Stimulated activated naive B cell treated with anti-CD40 and anti-IgM and Interleukin-4, amounts not matched to agents 10 μg/mL and 1 μg/mL and 100 μg/mL, for 72 hours (primary cell): ENCODE data around the gene ABCA6.
A peak's percentile ranks its signal among the peaks of the same experiment; 100 is the strongest.

ENCODE experiments used
- ATAC-seq, 2 donors: fragments of 150-1000 bp; cut with Tn5 transposase; replicated peaks; 2 replicates each; pipeline ENCODE4 v1.10.0; 2021; ENCODE audit warnings: moderate library complexity in 1 of 2
- DNase-seq: peaks from one replicate; pipeline ENCODE4 v3.0.0; 2021
- H3K27ac Mint-ChIP-seq: one replicate; pipeline ENCODE4 v1.8.0; 2022; ENCODE audit warnings: mild to moderate bottlenecking, mixed read lengths
- H3K27me3 Mint-ChIP-seq, 2 donors: one replicate each; pipeline ENCODE4 v1.8.0; 2022; ENCODE audit warnings: mixed read lengths in 2 of 2
- H3K36me3 Mint-ChIP-seq, 2 donors: one replicate each; pipeline ENCODE4 v1.8.0; 2022; ENCODE audit warnings: mixed read lengths in 2 of 2, mild to moderate bottlenecking in 1 of 2
- H3K4me1 Mint-ChIP-seq, 2 donors: one replicate each; pipeline ENCODE4 v1.8.0; 2022; ENCODE audit warnings: mixed read lengths in 2 of 2, mild to moderate bottlenecking in 1 of 2
- H3K4me3 Mint-ChIP-seq, 2 donors: one replicate each; pipeline ENCODE4 v1.8.0; 2022; ENCODE audit warnings: mild to moderate bottlenecking in 2 of 2, mixed read lengths in 2 of 2, moderate library complexity in 1 of 2
- H3K9me3 Mint-ChIP-seq, 2 donors: one replicate each; pipeline ENCODE4 v1.8.0; 2022; ENCODE audit warnings: mixed read lengths in 2 of 2, mild to moderate bottlenecking in 1 of 2

ABCA6 gene

DNA sequence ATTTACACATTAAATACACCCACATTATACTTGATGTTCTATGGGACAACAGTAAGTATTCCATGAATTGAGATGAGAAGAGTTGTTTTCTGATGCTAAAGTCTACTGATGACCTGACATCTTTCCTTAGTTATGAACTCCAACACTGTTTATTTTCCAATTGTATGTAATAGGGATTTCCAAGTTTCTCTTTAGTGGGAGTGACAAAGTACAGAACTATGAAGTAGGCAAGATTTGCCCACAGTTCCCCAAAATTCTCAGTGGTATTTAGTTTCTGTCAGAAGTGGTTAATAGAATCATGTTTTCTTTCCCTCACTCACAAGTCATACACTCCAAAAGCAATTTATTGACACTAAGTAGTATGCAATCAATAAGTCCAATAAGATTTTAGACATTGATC lies 22.5 kb upstream of the ABCA6 start:
- no peak for DNase-seq
- H3K4me3 Mint-ChIP-seq: no peak overlapping the region
- ATAC-seq: no peak
- H3K27me3 Mint-ChIP-seq: no peaks in the 10 kb centered on the region
- H3K4me1 Mint-ChIP-seq: no peaks in the 10 kb centered on the region
- peaks cover 0 to 2% of the 10 kb centered on the region in 2 donors for H3K36me3 Mint-ChIP-seq
- H3K27ac Mint-ChIP-seq: no peak overlapping the region
- peaks cover 0 to 1% of the 10 kb centered on the region in 2 donors for H3K9me3 Mint-ChIP-seq

DNA sequence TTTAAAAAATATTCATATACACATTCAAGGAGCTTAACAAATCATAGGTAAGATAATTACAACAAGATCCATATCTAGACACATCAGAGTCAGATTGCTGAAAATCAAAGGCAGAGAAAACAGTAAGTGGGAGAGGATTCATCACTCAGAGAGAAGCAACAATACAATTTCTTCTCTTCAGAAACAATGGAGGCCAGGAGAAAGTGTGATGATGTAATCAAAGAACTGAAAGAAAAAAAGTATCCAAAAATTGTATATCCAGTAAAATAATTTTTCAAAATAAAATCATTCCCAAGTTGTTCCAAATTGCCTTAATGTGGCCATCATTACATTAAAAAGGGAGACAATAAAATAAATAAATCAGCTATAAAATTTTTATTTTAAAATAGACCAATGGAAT lies 17.7 kb upstream of the ABCA6 start:
- Mint-ChIP-seq H3K9me3 (peaks cover 0 to 1% of the 10 kb centered on the region in 2 donors), H3K27me3 (no peaks in the 10 kb centered on the region), H3K4me1 (no peaks in the 10 kb centered on the region), H3K36me3 (peaks cover 0 to 3% of the 10 kb centered on the region in 2 donors), H3K4me3 (no peak overlapping the region), H3K27ac (no peak overlapping the region)
- DNase-seq (no peak), ATAC-seq (no peak)

DNA sequence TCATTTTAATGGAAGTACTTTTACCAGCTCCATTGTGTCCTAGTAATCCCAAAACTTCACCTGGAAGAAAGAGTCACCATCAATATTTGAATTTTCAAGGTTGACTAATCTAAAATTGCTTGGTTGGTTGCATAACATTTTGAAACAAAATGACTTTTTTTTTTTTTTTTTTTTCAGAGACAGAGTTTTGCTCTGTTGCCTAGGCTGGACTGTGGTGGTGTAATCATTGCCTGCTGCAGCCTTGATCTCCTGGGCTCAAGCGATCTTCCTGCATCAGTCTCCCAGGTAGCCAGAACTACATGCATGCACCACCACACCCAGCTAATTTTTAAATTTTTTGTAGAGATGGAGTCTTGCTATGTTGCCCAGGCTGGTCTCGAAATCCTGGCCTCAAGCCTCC lies 12.6 kb upstream of the ABCA6 start:
- ATAC-seq: no peak
- H3K9me3 Mint-ChIP-seq: peaks cover 0 to 1% of the 10 kb centered on the region in 2 donors
- DNase-seq: no peak
- no peak overlapping the region for H3K27ac Mint-ChIP-seq
- peaks cover 0 to 3% of the 10 kb centered on the region in 2 donors for H3K4me1 Mint-ChIP-seq
- H3K36me3 Mint-ChIP-seq: peaks cover 3 to 4% of the 10 kb centered on the region in 2 donors
- no peak overlapping the region for H3K4me3 Mint-ChIP-seq
- H3K27me3 Mint-ChIP-seq: no peaks in the 10 kb centered on the region

DNA sequence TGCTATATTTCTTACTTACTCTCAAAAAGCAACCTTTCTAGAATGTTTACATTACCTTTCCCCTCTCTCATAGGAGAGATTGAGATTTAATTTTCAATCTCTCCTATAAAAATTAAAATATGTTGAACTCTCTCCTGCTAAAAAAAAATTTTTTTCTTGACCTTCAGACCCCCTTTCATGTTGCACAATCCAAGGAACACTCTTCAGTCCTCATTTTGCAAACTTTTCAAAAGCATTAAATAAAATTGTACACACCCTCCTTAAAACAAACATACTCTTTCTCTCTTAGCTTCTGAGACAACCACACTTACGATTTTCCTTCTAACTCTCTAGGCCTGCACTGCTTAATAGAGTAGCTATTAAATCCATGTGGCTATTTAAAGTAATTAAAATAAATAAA lies 8.6 kb upstream of the ABCA6 start:
- DNase-seq (no peak), ATAC-seq (no peak)
- H3K4me1 Mint-ChIP-seq: peaks cover 0 to 3% of the 10 kb centered on the region in 2 donors
- no peak overlapping the region for H3K27ac Mint-ChIP-seq
- H3K27me3 Mint-ChIP-seq: no peaks in the 10 kb centered on the region
- H3K4me3 Mint-ChIP-seq: no peak overlapping the region
- no peaks in the 10 kb centered on the region for H3K9me3 Mint-ChIP-seq
- peaks cover 3% of the 10 kb centered on the region in 2 donors for H3K36me3 Mint-ChIP-seq

DNA sequence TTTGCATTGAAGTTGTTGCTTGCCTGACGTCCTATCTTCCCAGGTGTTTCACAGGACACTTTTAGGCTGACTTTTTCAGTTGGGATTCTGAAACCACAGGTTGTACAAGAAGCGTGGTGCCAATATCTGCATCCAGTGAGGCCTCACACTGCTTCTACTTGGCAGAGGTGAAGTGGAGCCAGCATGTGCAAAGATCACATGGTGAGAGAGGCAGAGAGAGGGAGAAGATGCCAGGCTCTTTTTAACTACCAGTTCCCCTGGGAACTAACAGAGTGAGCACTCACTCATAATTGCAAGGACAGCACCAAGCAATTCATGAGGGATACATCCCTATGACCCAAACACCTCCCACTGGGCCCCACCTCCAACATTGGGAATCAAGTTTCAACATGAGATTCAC lies 5.8 kb upstream of the ABCA6 start:
- Mint-ChIP-seq H3K4me1 (peaks cover 7 to 11% of the 10 kb centered on the region in 2 donors), H3K36me3 (peaks cover 3% of the 10 kb centered on the region in 2 donors), H3K27ac (no peak overlapping the region), H3K27me3 (no peaks in the 10 kb centered on the region), H3K4me3 (no peak overlapping the region), H3K9me3 (peaks cover 0 to 1% of the 10 kb centered on the region in 2 donors)
- DNase-seq (no peak), ATAC-seq (no peak)

DNA sequence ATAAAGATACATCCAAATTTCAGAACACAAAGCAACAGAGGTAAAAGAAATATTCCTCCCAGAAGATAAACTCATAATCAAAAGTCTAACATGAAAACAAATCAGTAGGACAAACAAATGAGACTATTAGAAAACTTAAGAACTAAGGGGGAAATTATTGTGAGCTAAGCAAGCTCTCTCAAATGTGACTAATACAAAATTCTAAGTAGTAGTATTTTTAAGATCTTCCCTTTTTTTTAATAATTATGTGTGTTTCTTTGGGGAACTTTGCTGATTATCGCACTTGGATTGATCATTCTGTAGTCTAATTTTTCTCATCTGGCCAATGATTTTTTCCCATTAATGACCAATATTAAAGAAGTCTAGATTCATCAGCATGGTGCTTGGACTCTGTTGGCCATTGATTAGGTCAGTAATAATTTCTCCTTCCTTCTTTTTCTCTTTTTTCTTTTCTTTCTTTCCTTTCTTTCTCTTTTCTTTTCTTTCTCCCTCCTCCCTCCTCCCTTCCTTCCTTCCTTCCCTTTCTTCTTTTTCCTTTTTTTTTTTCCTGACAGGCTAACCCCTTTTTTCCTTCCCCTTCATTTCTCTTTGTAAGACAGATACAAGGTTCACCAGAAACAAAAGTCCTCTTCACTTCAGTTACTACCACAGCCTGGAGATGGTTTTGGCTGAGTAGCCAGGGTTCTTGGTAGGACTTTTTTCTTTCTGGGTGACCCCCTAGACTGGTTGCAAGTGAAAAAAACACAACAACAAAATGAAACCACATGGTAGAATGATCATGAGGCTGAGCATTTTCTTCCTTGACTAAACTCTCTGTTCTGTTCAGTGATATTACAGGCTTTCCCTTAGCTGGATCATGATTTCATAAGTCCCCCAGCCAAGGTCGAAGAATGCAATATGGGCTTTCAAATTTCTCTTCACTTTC lies 2.9 kb upstream of the ABCA6 start:
- ATAC-seq (peak in 1 of 2 donors; percentile 18), DNase-seq (no peak)
- Mint-ChIP-seq H3K4me1 (peaks cover 5 to 11% of the 10 kb centered on the region in 2 donors), H3K27me3 (no peaks in the 10 kb centered on the region), H3K4me3 (no peak overlapping the region), H3K36me3 (no peaks in the 10 kb centered on the region), H3K9me3 (peaks cover 0 to 1% of the 10 kb centered on the region in 2 donors), H3K27ac (no peak overlapping the region)

DNA sequence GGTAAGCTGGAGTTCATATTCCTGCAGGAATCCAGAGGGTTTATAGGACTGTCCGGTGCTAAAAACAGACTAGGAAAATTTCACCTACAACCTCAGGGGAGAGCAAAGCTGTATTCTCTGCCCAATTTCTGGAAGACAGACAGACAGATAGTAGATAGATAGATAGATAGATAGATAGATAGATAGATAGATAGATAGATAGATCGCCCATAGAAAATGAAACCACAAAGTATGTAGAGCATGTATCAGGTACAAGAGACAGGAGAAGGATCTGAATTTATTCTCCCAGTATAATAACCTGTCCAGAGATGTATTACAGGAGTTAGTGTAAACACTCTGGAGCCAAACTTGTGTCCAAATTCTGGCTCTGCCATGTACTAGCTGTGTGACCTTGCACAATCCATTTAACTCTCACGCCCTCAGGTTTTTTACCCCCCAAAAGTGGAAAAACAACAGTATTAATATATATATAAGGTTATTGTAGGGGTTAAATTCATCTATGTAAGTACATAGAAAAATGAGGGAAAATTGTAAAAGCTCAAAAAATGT lies 2.1 kb upstream of the ABCA6 start:
- Mint-ChIP-seq H3K4me3 (no peak overlapping the region), H3K36me3 (no peaks in the 10 kb centered on the region), H3K4me1 (peaks cover 5 to 11% of the 10 kb centered on the region in 2 donors), H3K9me3 (peaks cover 0 to 1% of the 10 kb centered on the region in 2 donors), H3K27ac (no peak overlapping the region), H3K27me3 (no peaks in the 10 kb centered on the region)
- no peak for DNase-seq
- no peak for ATAC-seq

DNA sequence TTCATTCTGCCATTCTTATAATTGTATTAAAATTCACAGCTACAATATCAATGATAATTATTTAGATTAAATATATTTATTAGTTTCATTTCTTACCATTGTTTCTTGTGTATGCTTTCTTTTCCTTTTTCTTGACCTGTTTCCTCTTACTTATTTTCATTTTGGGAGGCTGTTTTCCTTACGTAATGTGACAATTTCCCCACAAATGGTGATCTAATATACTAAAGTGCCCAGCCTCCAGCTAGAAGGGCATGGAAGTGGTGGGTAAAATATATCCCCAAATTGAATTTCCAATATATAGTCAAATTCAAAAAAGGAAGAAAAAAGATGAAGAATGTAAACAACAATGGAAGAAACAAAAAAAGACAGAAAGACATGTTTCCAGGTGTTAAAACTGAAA lies 1.5 kb upstream of the ABCA6 start:
- Mint-ChIP-seq H3K36me3 (no peaks in the 10 kb centered on the region), H3K4me1 (peaks cover 5 to 11% of the 10 kb centered on the region in 2 donors), H3K27ac (no peak overlapping the region), H3K4me3 (no peak overlapping the region), H3K9me3 (peaks cover 0 to 1% of the 10 kb centered on the region in 2 donors), H3K27me3 (no peaks in the 10 kb centered on the region)
- DNase-seq (no peak), ATAC-seq (no peak)

DNA sequence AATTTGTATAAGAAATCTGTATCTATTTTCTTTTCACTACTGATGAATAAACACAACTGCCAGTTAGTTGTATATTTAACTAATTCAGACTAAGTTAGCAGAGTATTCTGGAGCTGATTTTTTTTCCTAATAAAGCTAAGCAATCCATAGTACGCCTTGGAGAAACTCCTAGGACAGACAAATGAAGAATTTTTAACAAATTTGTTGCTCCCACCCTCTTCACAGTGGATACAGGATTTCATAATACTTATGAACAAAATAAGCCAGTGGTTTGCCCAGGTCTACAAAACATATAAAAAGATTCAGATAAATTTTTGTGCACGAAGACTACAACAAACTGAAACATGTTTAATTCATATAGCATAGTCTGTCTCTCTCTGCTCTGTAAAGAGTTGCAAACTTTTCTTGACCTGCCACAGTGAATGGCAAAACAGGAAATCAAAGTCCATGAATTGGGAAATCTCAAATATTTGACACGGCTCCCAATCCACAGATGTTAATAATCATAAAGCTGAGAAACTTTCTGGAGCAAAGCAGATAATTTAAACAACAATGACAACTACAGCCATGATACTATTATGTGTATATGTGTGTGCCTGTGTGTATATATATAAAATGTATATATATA lies 594 bp upstream of the ABCA6 start:
- Mint-ChIP-seq H3K4me1 (peaks cover 5 to 11% of the 10 kb centered on the region in 2 donors), H3K9me3 (peaks cover 0 to 1% of the 10 kb centered on the region in 2 donors), H3K4me3 (no peak overlapping the region), H3K27ac (no peak overlapping the region), H3K36me3 (no peaks in the 10 kb centered on the region), H3K27me3 (no peaks in the 10 kb centered on the region)
- DNase-seq (no peak), ATAC-seq (no peak)

DNA sequence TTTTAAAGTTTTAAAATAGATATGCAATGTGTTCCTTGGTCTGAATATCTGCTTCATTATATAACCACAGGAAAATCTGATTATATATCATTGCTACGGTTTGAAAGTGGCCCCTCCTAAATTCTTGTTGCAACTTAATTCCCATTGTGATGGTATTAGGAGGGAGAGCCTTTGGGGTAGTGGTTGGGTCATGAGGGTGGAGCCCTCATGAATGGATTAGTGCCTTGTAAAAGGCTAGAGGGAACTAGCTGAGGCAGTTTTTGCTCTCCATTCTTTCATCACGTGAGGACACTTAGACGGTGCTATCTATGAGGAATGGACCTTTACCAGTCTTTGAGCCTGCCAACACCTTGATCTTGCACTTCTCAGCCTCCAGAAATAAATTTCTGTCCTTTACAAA lies 7.6 kb downstream of the ABCA6 start:
- H3K27me3 Mint-ChIP-seq: no peaks in the 10 kb centered on the region
- H3K4me3 Mint-ChIP-seq: no peak overlapping the region
- ATAC-seq: no peak
- H3K9me3 Mint-ChIP-seq: no peaks in the 10 kb centered on the region
- H3K36me3 Mint-ChIP-seq: peaks cover 0 to 2% of the 10 kb centered on the region in 2 donors
- no peak for DNase-seq
- H3K27ac Mint-ChIP-seq: no peak overlapping the region
- H3K4me1 Mint-ChIP-seq: no peaks in the 10 kb centered on the region

DNA sequence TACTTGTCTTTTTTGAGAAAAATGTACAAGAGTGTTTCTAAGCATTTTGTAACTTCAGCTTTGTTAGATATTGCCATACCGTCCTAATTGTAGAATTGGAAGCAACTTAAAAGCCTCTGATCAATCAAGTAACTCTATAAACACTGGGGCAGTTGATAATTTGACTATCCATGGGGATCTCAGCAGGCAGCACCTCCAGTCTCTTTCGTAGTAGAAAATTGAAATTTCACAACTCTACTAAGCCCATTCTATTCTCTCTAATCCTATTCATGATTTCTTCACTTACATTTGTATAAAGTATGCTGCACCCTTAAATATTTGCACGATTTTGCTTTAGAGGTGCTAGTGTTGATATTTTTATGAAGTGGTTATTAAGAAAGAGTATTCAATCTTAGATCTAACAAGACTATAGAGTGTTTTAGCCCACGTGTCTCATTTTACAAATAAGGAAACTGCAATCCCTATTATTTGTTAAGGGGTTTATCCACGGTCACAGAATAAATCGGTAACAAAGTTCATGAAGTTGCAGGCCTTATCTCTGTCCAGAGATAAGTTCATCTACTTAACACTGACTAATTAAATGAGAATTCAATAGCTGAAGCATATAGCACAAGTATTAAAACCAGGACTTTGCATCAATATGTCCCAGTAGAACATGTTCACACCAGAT lies 10.9 kb downstream of the ABCA6 start:
- Mint-ChIP-seq H3K36me3 (peaks cover 0 to 2% of the 10 kb centered on the region in 2 donors), H3K27ac (no peak overlapping the region), H3K4me1 (no peaks in the 10 kb centered on the region), H3K9me3 (no peaks in the 10 kb centered on the region), H3K4me3 (no peak overlapping the region), H3K27me3 (no peaks in the 10 kb centered on the region)
- ATAC-seq (no peak), DNase-seq (no peak)

DNA sequence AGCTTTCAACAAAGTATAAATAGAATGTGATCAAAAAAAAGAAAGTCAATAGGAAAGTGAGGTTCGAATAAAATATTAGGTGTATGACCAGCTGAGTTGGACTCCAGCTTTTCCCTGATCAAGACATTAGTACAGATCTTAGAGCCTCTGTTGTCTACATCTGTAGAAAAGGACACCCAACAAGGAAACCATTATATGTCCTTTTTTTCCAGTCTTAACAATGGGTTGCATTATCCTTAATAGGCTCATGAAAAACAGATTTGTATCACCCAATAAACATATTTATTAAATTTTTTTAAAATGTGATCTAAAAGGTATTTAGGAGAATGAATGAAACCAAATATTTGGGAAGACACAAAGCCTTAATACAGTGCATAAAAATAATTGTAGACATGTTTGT lies 18.1 kb downstream of the ABCA6 start:
- Mint-ChIP-seq H3K4me1 (peaks cover 11 to 20% of the 10 kb centered on the region in 2 donors), H3K27ac (no peak overlapping the region)

DNA sequence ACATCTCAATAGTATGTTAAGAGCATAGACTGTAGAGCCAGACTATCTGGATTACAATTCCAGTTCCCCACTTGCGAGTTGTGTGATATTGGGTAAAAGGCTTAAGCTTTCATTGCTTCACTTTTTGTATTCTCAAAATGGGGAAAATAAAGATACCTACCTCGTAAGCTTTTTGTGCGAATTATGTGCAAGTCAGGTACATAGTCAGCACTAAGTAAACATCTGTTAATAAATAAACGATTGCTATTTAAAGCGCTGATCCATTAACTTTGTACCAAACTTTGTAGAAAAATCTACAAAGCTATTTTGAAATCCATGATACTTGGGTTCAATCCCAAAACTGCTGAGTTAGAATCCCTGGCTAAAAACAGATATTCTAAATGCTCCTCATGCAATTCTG lies 19.6 kb downstream of the ABCA6 start:
- no peak overlapping the region for H3K27ac Mint-ChIP-seq
- no peak for DNase-seq
- no peak for ATAC-seq
- H3K36me3 Mint-ChIP-seq: peaks cover 0 to 2% of the 10 kb centered on the region in 2 donors
- H3K4me1 Mint-ChIP-seq: peaks cover 18 to 29% of the 10 kb centered on the region in 2 donors
- no peaks in the 10 kb centered on the region for H3K9me3 Mint-ChIP-seq
- no peak overlapping the region for H3K4me3 Mint-ChIP-seq
- no peaks in the 10 kb centered on the region for H3K27me3 Mint-ChIP-seq

More for the DNA sequence above, 18.1 kb downstream of the ABCA6 start:
- H3K36me3 Mint-ChIP-seq: peaks cover 0 to 2% of the 10 kb centered on the region in 2 donors
- no peaks in the 10 kb centered on the region for H3K9me3 Mint-ChIP-seq
- H3K27me3 Mint-ChIP-seq: no peaks in the 10 kb centered on the region
- ATAC-seq (no peak), DNase-seq (no peak)
- no peak overlapping the region for H3K4me3 Mint-ChIP-seq
